Activated CD4-positive, alpha-beta T cell treated with anti-CD3 and anti-CD28 coated beads for 36 hours (primary cell): ENCODE data around the gene KDM3A. TPM values are rescaled to one million over a fixed set of nuclear protein-coding genes. Genes with fewer than 3 reads are reported as not detected.

Experiments used
- ATAC-seq: fragments of 200-7000 bp; cut with Tn5 transposase; one replicate; pipeline ENCODE4 v1.10.0; 2021; ENCODE audit warnings: mild to moderate bottlenecking, moderate library complexity
- CTCF ChIA-PET: fragments of 350-600 bp; sonication (Branson Sonifier 250); formaldehyde crosslinking; loops from one replicate; lab custom pipeline; 2021; ENCODE audit warnings: antibody characterized with exemption; lab: Charles Lee
- POLR2A ChIA-PET: fragments of 350-600 bp; sonication (Branson Sonifier 250); formaldehyde crosslinking; loops from one replicate; lab custom pipeline; 2021; ENCODE audit warnings: antibody characterized with exemption, inconsistent platforms; lab: Charles Lee
- DNase-seq: peaks from one replicate; pipeline ENCODE4 v3.0.0-alpha.2; 2020
- H3K27ac Mint-ChIP-seq: one replicate; pipeline ENCODE4 v1.8.0; 2021; ENCODE audit warnings: mixed read lengths
- H3K27me3 Mint-ChIP-seq: one replicate; pipeline ENCODE4 v1.8.0; 2021; ENCODE audit warnings: mixed read lengths
- H3K36me3 Mint-ChIP-seq: one replicate; pipeline ENCODE4 v1.8.0; 2021; ENCODE audit warnings: low read depth, mixed read lengths
- H3K4me1 Mint-ChIP-seq: one replicate; pipeline ENCODE4 v1.8.0; 2021; ENCODE audit warnings: mixed read lengths
- H3K4me3 Mint-ChIP-seq: one replicate; pipeline ENCODE4 v1.8.0; 2021; ENCODE audit warnings: mild to moderate bottlenecking, moderate library complexity, mixed read lengths
- H3K9me3 Mint-ChIP-seq: one replicate; pipeline ENCODE4 v1.8.0; 2021; ENCODE audit warnings: low read depth, mixed read lengths
- intact Hi-C, 2 experiments: fragments of 100-400 bp; cut with DNase I in 1 of 2; cut with micrococcal nuclease in 1 of 2; formaldehyde crosslinking; loops; one replicate each; pipeline versions ENCODE4 v1.14.2 to v1.15.1; 2022 to 2024; cut with DNase I, micrococcal nuclease
- total RNA-seq, 2 experiments: library from RNA; stranded (reverse); gene quantifications; one replicate each; pipeline ENCODE4 v1.2.3, GENCODE V29; 2021

KDM3A gene
- total RNA-seq, 2 experiments from 2014 or later, result 68.9 to 82.9 TPM

DNA sequence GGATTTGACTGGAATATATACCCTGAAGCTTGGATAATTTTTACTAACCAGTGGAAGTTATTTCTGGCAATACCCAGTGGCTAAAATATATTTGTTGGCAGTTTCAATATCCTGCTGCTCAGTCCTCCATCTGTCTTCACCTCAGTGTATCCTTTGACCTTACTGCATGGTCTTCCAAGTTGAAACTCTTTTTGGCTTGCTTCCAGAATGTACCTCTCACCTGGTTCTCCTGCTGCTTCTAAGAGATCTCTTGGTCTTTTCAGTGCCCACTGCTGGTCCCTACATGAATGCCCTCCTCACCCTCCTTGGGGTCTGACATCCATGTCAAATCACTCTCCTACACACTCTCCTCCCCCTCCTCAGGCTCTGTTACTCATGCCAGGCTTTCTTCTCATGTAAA, 4.8 kb upstream of the KDM3A start:
- ATAC-seq (no peak), DNase-seq (no peak)
- intact Hi-C loops, result no loop called here
- peaks cover 14% of the 10 kb centered on the region for H3K36me3 Mint-ChIP-seq
- no peaks in the 10 kb centered on the region for H3K27me3 Mint-ChIP-seq
- POLR2A ChIA-PET, result no interaction called here
- no peak overlapping the region for H3K4me3 Mint-ChIP-seq
- CTCF ChIA-PET, result interaction anchor here (0.7 kb wide), 1 partner anchor 76 kb away, joined by 3 read pairs; no protein-coding TSS in a partner anchor
- peaks cover 18% of the 10 kb centered on the region for H3K9me3 Mint-ChIP-seq
- peaks cover 5% of the 10 kb centered on the region for H3K4me1 Mint-ChIP-seq
- no peak overlapping the region for H3K27ac Mint-ChIP-seq

GRCh38 chr2:86439879-86440630, 1.1 kb upstream of the KDM3A start:
- intact Hi-C loops, result loop anchor here (1.0 to 10.0 kb wide), 8 partner anchors 183 to 1113 kb away; partner anchors contain the start of genes IMMT (in 2 of the 2), C2orf68 (in 1 of the 2), MAT2A (in 1 of the 2) and MRPL35 (in 1 of the 2)
- DNase-seq (no peak), ATAC-seq (no peak)
- Mint-ChIP-seq H3K27me3 (no peaks in the 10 kb centered on the region), H3K27ac (peak overlapping the region; percentile 99), H3K4me3 (peak overlapping the region; percentile 90), H3K9me3 (peaks cover 18% of the 10 kb centered on the region), H3K4me1 (peaks cover 30% of the 10 kb centered on the region), H3K36me3 (peaks cover 41% of the 10 kb centered on the region)
- ChIA-PET POLR2A (interaction anchor here (0.6 to 1.9 kb wide), 6 partner anchors 102 to 1113 kb away, joined by 3 to 16 read pairs (median 5); partner anchors contain the start of gene RNF103), CTCF (interaction anchor here (1.5 to 1.9 kb wide), 2 partner anchors 11 to 219 kb away, joined by 5 to 7 read pairs; no protein-coding TSS in a partner anchor)

- intact Hi-C loops, result loop anchor here (1.0 to 10.0 kb wide), 9 partner anchors 122 to 1114 kb away; partner anchors contain the start of genes PTCD3 (in 2 of the 2), RNF103 (in 2 of the 2), C2orf68 (in 1 of the 2) and CHMP3 (in 1 of the 2)
Observed at GRCh38 chr2:86441392-86441881, 266 bp downstream of the KDM3A start.

DNA sequence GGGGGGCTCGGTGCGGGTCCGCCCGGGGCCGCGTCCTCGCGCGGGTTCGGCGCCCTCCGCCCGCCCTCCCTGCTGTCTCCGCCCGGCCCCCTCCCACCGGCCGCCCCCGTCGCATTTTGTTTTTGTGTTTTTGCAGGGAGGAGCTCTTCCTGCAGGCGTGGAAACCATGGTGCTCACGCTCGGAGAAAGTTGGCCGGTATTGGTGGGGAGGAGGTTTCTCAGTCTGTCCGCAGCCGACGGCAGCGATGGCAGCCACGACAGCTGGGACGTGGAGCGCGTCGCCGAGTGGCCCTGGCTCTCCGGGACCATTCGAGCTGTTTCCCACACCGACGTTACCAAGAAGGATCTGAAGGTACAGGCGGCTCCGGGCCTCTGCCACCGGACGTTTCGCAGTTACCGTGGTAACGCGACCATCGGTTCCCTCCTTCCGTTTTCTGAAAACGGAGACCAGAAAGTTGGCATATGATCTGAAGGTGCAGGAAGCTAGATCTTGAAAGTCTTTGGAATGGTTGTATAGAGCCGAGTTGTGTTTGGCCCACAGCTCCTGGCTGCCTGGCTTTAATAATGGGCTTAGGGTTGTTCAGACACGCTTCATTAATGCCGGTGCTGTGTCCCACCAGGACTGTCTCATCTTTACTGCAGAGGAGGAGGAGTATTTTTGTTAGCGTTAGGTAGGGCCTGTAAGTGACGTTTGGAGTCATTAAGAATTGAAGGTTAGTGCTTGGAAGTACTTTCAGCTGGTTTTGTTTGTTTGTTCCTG, 891 bp downstream of the KDM3A start:
- DNase-seq, result peak; percentile 80
- Mint-ChIP-seq H3K27ac (peak overlapping the region; percentile 94), H3K4me1 (peaks cover 49% of the 10 kb centered on the region), H3K9me3 (peaks cover 14% of the 10 kb centered on the region), H3K36me3 (peaks cover 53% of the 10 kb centered on the region), H3K27me3 (no peaks in the 10 kb centered on the region), H3K4me3 (peak overlapping the region; percentile 90)
- ChIA-PET CTCF (interaction anchor here (0.6 to 1.6 kb wide), 6 partner anchors 25 to 1087 kb away, joined by 3 read pairs; no protein-coding TSS in a partner anchor), POLR2A (interaction anchor here (0.6 to 1.9 kb wide), 9 partner anchors 7 to 1574 kb away, joined by 3 to 16 read pairs (median 4); partner anchors contain the start of genes RNF103 and RNU2-63P)
- peak; percentile 4 for ATAC-seq
- intact Hi-C loops, result loop anchor here (1.0 to 10.0 kb wide), 10 partner anchors 121 to 1115 kb away; partner anchors contain the start of genes CHMP3 (in 2 of the 2), PTCD3 (in 2 of the 2), RNF103 (in 2 of the 2) and C2orf68 (in 1 of the 2)

More at GRCh38 chr2:86441392-86441881, 266 bp downstream of the KDM3A start:
- Mint-ChIP-seq H3K4me3 (peak overlapping the region; percentile 90), H3K36me3 (peaks cover 52% of the 10 kb centered on the region), H3K27me3 (no peaks in the 10 kb centered on the region), H3K27ac (peak overlapping the region; percentile 99), H3K9me3 (peaks cover 18% of the 10 kb centered on the region), H3K4me1 (peaks cover 44% of the 10 kb centered on the region)
- ATAC-seq (no peak), DNase-seq (no peak)
- CTCF ChIA-PET, result interaction anchor here (0.6 to 1.6 kb wide), 3 partner anchors 26 to 1086 kb away, joined by 3 to 5 read pairs (median 3); no protein-coding TSS in a partner anchor
- POLR2A ChIA-PET, result interaction anchor here (0.7 to 1.9 kb wide), 9 partner anchors 8 to 1575 kb away, joined by 3 to 16 read pairs (median 4); partner anchors contain the start of genes RNF103 and RNU2-63P

DNA sequence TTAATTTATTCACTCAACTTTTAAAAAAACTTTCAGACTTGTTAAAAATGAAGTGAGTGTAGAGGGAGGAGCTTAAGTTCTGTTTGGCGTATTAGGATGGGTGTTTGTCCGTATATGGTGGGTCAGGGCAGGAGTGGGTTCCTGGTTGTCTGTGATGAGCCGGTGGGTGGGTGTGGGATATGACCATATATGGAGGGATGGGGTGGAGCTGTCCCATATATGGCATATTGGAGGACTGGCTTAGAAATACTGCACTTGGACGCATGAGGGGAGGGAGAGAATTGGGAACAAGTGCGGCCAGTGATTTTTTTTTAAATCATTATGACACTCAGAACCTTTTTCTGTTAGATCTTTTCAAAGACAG, 1.5 kb downstream of the KDM3A start:
- DNase-seq (peak; percentile 87), ATAC-seq (peak; percentile 68)
- ChIA-PET CTCF (interaction anchor here (0.5 to 1.2 kb wide), 5 partner anchors 42 to 245 kb away, joined by 3 read pairs; no protein-coding TSS in a partner anchor), POLR2A (interaction anchor here (0.7 to 1.6 kb wide), 3 partner anchors 107 to 329 kb away, joined by 4 to 5 read pairs (median 4); no protein-coding TSS in a partner anchor)
- Mint-ChIP-seq H3K4me1 (peaks cover 54% of the 10 kb centered on the region), H3K36me3 (peaks cover 56% of the 10 kb centered on the region), H3K9me3 (peaks cover 12% of the 10 kb centered on the region), H3K27ac (peak overlapping the region; percentile 94), H3K27me3 (no peaks in the 10 kb centered on the region), H3K4me3 (peak overlapping the region; percentile 90)
- intact Hi-C loops, result loop anchor here (2.0 to 10.0 kb wide), 5 partner anchors 120 to 1115 kb away; partner anchors contain the start of genes C2orf68 (in 1 of the 2), CHMP3 (in 1 of the 2), POLR1A (in 1 of the 2) and PTCD3 (in 1 of the 2)

DNA sequence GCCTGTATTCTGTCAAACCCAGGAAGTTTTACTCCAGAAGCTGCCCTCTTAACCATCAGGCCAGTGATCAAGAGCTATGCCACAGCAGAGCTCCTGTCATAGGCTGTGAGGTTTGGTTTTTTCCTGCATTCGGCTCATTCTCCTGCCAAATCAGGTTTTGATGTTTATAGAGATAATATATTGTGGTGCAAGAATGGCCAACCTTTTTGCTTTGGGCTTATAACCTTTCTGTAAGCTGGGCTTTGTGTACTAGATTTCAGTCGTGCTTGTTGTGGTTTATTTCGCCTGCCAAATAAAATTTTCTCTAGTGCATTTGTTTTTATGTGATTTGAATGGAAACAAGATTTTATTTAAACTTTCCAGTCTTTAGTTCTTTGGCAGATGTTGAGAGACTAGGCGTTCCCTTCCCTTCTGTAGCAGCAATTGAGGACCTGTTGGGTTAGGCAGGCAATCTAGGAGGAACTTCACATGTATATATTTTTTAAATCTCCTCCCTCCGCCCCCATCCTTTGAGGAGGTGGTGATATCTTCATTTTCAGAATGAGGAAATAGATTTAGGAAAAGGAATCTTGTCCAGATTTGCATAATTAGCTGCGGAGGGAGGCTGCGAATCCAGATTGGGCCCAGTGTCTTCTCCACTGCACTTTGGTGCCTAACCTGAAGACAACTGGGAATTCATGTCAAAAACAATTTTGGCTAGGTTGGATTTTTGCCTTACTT, 2.6 kb downstream of the KDM3A start:
- POLR2A ChIA-PET, result interaction anchor here (1.6 kb wide), 1 partner anchor 178 kb away, joined by 5 read pairs; no protein-coding TSS in a partner anchor

GRCh38 chr2:86445436-86445835, 4.3 kb downstream of the KDM3A start:
- no peaks in the 10 kb centered on the region for H3K27me3 Mint-ChIP-seq
- ATAC-seq, result no peak
- intact Hi-C loops, result loop anchor here in 1 of 2 experiments (5.0 to 10.0 kb wide), 2 partner anchors 37 to 831 kb away; partner anchors contain the start of genes C2orf68 and USP39
- DNase-seq, result no peak
- H3K9me3 Mint-ChIP-seq, result peaks cover 1% of the 10 kb centered on the region
- peaks cover 78% of the 10 kb centered on the region for H3K4me1 Mint-ChIP-seq
- H3K36me3 Mint-ChIP-seq, result peaks cover 73% of the 10 kb centered on the region
- H3K27ac Mint-ChIP-seq, result peak overlapping the region; percentile 75
- ChIA-PET POLR2A (no interaction called here), CTCF (interaction anchor here (1.6 kb wide), 1 partner anchor 12 kb away, joined by 4 read pairs; no protein-coding TSS in a partner anchor)
- peak overlapping the region; percentile 18 for H3K4me3 Mint-ChIP-seq

More for the DNA sequence above, 2.6 kb downstream of the KDM3A start:
- H3K9me3 Mint-ChIP-seq, result peaks cover 9% of the 10 kb centered on the region
- no peaks in the 10 kb centered on the region for H3K27me3 Mint-ChIP-seq
- CTCF ChIA-PET, result no interaction called here
- intact Hi-C loops, result loop anchor here (2.0 to 10.0 kb wide), 5 partner anchors 119 to 1116 kb away; partner anchors contain the start of genes C2orf68 (in 1 of the 2), CHMP3 (in 1 of the 2), POLR1A (in 1 of the 2) and PTCD3 (in 1 of the 2)
- peaks cover 67% of the 10 kb centered on the region for H3K36me3 Mint-ChIP-seq
- peaks cover 66% of the 10 kb centered on the region for H3K4me1 Mint-ChIP-seq
- ATAC-seq (no peak), DNase-seq (no peak)
- H3K27ac Mint-ChIP-seq, result peak overlapping the region; percentile 94
- H3K4me3 Mint-ChIP-seq, result peak overlapping the region; percentile 90

GRCh38 chr2:86446060-86446459, 4.9 kb downstream of the KDM3A start:
- DNase-seq (no peak), ATAC-seq (no peak)
- H3K36me3 Mint-ChIP-seq, result peaks cover 76% of the 10 kb centered on the region
- no peak overlapping the region for H3K4me3 Mint-ChIP-seq
- no peaks in the 10 kb centered on the region for H3K9me3 Mint-ChIP-seq
- H3K4me1 Mint-ChIP-seq, result peaks cover 79% of the 10 kb centered on the region
- intact Hi-C loops, result loop anchor here in 1 of 2 experiments (5.0 to 10.0 kb wide), 2 partner anchors 36 to 831 kb away; partner anchors contain the start of genes C2orf68 and USP39
- POLR2A ChIA-PET, result no interaction called here
- no peaks in the 10 kb centered on the region for H3K27me3 Mint-ChIP-seq
- CTCF ChIA-PET, result interaction anchor here (1.0 to 1.6 kb wide), 2 partner anchors 11 to 21 kb away, joined by 3 to 4 read pairs; no protein-coding TSS in a partner anchor
- no peak overlapping the region for H3K27ac Mint-ChIP-seq

GRCh38 chr2:86453836-86454235, 12.7 kb downstream of the KDM3A start:
- Mint-ChIP-seq H3K4me1 (peaks cover 31% of the 10 kb centered on the region), H3K36me3 (peaks cover 81% of the 10 kb centered on the region), H3K9me3 (no peaks in the 10 kb centered on the region), H3K4me3 (no peak overlapping the region), H3K27ac (no peak overlapping the region), H3K27me3 (no peaks in the 10 kb centered on the region)
- DNase-seq (no peak), ATAC-seq (no peak)
- intact Hi-C loops, result no loop called here
- ChIA-PET POLR2A (no interaction called here), CTCF (no interaction called here)
